GM23338 (cell line): ENCODE results near the gene SRP14.

Experiments
- EZH2 ChIP-seq: fragments of 200-600 bp; sonication (generic); IDR thresholded peaks from one replicate; pipeline ENCODE4 v1.8.0; 2017; ENCODE audit warnings: antibody characterized with exemption, mild to moderate bottlenecking, low read depth; ENCODE audit not compliant: unreplicated experiment
- POLR2AphosphoS5 ChIP-seq: IDR thresholded peaks from 2 replicates; pipeline ENCODE4 v1.6.1; 2016; ENCODE audit warnings: antibody characterized with exemption, low read depth
- STAT1 ChIP-seq: IDR thresholded peaks from one replicate; pipeline ENCODE4 v1.6.1; 2016; ENCODE audit warnings: antibody characterized with exemption; ENCODE audit not compliant: unreplicated experiment
- TF ChIP-seq, protein P1 (sequence below), 2 experiments: fragments of 200-600 bp in 1 of 2; sonication (generic) in 1 of 2; conservative IDR thresholded peaks; 2 replicates each; pipeline versions ENCODE4 v1.5.1 to v1.6.1; 2016 to 2017; ENCODE audit warnings: antibody characterized with exemption in 2 of 2, low read depth in 2 of 2, mild to moderate bottlenecking in 2 of 2, moderate library complexity in 1 of 2
- TF ChIP-seq, protein P2 (sequence below): IDR thresholded peaks from 2 replicates; pipeline ENCODE4 v1.6.1; 2016; ENCODE audit warnings: antibody characterized with exemption

DNA sequence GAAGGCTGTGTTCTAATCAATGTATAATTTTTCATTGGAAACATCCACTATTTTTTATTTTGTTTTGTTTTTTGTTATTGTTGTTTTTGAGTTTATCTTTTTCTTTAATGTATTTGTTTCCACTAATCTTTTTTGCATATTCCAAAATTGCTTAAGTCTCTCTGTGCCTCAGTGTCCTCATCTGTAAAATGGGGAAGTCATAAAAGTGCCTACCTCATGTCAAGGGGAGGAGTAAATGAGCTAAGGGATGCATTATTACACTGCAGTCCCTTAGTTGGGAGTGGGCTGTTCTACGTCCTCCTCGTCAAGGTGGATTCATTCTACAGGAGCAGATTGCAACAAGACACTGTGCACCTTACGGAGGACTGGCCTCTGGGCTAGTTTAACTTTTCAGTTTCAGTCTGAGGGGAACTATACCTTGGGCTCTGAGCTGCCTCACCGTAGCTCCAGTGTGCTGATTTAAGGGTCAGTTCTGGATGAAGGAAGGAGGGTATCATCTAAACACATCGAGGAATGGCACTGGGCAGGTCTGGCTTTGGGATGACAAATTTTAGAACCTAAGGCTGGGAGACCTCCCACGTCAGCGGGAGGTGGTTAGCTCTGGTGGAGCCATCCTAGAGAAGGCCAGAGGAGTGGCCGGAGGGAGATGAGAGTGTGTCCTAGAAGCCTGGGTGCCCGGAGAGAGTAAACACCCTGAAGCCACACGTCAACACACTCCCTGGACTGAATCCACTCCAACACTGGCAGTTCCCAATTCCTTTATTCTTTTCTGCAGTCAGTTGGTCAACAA is 5.1 kb upstream of the SRP14 start:
- TF ChIP-seq EZH2: no peak
- TF ChIP-seq, protein P1, sequence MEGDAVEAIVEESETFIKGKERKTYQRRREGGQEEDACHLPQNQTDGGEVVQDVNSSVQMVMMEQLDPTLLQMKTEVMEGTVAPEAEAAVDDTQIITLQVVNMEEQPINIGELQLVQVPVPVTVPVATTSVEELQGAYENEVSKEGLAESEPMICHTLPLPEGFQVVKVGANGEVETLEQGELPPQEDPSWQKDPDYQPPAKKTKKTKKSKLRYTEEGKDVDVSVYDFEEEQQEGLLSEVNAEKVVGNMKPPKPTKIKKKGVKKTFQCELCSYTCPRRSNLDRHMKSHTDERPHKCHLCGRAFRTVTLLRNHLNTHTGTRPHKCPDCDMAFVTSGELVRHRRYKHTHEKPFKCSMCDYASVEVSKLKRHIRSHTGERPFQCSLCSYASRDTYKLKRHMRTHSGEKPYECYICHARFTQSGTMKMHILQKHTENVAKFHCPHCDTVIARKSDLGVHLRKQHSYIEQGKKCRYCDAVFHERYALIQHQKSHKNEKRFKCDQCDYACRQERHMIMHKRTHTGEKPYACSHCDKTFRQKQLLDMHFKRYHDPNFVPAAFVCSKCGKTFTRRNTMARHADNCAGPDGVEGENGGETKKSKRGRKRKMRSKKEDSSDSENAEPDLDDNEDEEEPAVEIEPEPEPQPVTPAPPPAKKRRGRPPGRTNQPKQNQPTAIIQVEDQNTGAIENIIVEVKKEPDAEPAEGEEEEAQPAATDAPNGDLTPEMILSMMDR (conservative IDR thresholded peaks at IDR 0.05; ENCODE audit: low read depth in 2 of 2): no peak
- no peak for TF ChIP-seq POLR2AphosphoS5
- no peak for TF ChIP-seq STAT1
- TF ChIP-seq, protein P2, sequence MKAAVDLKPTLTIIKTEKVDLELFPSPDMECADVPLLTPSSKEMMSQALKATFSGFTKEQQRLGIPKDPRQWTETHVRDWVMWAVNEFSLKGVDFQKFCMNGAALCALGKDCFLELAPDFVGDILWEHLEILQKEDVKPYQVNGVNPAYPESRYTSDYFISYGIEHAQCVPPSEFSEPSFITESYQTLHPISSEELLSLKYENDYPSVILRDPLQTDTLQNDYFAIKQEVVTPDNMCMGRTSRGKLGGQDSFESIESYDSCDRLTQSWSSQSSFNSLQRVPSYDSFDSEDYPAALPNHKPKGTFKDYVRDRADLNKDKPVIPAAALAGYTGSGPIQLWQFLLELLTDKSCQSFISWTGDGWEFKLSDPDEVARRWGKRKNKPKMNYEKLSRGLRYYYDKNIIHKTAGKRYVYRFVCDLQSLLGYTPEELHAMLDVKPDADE: no peak
